ENCODE measurements around the gene ABCC3. TPM values are rescaled to one million over a fixed set of nuclear protein-coding genes. Genes with fewer than 3 reads are reported as not detected.

ABCC3 gene, protein sequence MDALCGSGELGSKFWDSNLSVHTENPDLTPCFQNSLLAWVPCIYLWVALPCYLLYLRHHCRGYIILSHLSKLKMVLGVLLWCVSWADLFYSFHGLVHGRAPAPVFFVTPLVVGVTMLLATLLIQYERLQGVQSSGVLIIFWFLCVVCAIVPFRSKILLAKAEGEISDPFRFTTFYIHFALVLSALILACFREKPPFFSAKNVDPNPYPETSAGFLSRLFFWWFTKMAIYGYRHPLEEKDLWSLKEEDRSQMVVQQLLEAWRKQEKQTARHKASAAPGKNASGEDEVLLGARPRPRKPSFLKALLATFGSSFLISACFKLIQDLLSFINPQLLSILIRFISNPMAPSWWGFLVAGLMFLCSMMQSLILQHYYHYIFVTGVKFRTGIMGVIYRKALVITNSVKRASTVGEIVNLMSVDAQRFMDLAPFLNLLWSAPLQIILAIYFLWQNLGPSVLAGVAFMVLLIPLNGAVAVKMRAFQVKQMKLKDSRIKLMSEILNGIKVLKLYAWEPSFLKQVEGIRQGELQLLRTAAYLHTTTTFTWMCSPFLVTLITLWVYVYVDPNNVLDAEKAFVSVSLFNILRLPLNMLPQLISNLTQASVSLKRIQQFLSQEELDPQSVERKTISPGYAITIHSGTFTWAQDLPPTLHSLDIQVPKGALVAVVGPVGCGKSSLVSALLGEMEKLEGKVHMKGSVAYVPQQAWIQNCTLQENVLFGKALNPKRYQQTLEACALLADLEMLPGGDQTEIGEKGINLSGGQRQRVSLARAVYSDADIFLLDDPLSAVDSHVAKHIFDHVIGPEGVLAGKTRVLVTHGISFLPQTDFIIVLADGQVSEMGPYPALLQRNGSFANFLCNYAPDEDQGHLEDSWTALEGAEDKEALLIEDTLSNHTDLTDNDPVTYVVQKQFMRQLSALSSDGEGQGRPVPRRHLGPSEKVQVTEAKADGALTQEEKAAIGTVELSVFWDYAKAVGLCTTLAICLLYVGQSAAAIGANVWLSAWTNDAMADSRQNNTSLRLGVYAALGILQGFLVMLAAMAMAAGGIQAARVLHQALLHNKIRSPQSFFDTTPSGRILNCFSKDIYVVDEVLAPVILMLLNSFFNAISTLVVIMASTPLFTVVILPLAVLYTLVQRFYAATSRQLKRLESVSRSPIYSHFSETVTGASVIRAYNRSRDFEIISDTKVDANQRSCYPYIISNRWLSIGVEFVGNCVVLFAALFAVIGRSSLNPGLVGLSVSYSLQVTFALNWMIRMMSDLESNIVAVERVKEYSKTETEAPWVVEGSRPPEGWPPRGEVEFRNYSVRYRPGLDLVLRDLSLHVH (N-terminal part only)
- total RNA-seq = 52.8 TPM
- long read RNA-seq, transcript ABCC3-202 (12 exons, 1,881 nt) = major isoform, 18 of 113 reads
- long read RNA-seq, partial matches to known transcripts = 42 of 113 reads
- long read RNA-seq, other reads (novel, unspliced or antisense) = 50 of 113 reads

DNA sequence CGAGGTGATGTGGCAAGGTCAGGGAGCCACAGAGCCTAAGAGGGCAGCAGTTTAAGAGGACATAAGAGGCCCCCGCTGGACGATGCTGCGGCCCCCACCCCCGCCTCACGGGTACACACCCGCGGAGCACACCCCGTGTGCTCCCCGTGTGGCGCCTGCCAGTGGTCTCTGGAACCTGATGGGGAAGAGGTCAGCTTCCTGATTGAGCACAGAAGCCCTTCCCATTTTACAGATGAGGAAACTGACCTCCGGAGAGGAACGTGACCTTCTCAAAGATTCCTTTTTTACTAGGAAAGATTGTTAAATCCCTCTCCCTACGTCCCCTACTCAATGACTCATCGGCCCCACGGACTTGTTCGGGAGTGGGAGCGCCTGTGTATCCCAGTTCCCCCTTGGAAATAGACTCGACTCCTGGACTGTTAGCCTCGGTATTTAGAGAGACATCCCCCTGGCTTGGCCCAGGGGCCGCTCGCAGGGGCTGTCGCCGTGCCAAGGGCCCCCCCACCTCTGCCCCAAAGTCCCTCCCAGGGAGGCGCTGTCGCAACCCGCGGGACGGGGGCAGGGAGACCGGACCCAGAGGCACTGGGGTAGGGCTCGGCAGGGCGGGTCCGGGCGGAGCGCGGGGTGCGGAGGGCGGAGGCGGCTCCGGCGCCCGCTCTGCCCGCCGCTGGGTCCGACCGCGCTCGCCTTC lies at the start of gene ABCC3:
Gene ABCC3 (plus strand): TSS at position 658 of the 691 bp plus-strand sequence. CDS start 56 bp downstream, outside the sequence.
- no peak for DNase-seq (ENCODE audit: low spot score)

DNA sequence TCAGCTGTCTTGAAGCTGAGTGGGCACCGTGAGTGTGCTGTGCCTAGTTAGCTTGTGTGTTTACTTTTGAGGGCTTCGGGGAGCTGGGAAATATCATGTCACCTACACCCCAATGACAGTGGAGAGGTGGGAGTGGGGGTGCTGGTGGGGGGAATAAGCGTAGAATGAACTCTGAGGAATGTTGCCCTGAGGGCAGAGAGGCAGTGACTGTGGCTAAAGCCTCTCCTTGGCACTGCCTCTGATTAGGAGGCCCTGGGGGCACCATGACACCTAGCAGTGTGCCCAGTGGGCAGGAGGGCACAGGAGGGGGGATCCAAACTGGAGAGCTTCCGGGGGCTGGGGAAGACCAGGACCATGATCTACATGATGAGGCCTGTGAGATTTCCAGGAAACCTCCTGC lies 49.3 kb upstream of the ABCC3 start:
- no peak for DNase-seq (ENCODE audit: low spot score)

DNA sequence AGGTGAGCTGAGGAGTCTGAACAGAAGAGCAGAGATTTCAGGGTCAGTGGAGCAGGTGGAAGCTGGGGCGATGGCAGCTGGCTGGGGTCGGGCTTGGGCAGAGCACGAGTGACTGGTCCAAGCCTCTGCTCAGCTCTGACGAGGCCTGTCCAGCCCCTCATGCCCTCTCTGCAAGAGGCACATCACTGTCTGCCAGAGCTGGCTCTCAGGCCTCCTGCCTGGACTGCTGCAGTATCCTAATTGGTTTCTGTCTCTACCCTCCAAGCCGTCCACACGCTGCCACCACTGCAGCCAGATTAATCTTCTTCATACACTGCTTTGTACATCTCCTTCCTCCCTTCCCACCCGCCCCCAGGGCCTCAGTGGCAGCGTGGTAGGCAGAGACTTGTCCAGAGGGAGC lies 48.8 kb upstream of the ABCC3 start:
- DNase-seq (ENCODE audit: low spot score) = no peak

DNA sequence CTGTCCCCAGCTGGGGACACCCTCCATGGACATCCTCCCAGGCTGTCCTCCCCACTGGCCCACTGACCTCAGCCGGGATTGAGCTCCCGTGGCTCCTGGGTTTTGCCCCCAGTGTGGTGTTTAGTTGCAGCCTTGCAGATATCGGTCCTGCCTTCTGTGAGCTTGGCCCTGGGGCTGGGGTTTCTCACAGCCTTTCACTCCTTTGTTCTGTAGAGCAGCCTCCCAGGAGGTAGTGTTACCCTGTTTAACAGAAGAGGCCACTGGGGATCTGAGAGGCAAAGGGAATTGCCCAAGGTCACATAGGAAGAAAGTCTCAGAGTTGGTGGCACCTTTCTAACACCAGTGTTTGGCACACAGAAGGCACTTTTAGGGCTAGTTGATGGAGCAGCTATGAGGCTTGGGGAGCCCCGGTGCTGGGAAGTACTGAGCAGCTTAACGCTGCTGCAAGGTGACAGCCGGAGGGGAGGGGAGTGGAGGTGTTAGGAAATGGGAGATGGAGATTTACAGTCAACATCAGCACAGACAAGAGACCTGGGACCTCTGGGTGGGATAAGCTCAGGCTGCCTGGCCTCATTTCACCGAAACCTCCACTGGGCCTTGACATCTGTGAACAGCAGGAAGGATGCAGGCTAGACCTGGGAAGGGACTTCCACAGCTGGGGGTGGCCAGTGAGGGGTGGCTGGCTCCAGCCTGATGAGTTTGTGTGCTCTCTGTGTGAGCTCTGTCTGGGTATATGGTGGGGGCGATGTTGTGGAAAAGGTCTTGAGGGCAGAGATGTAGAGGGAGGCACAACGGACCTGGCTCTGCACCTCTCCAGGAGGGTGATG lies 48.0 kb upstream of the ABCC3 start:
- no peak for DNase-seq (ENCODE audit: low spot score)

DNA sequence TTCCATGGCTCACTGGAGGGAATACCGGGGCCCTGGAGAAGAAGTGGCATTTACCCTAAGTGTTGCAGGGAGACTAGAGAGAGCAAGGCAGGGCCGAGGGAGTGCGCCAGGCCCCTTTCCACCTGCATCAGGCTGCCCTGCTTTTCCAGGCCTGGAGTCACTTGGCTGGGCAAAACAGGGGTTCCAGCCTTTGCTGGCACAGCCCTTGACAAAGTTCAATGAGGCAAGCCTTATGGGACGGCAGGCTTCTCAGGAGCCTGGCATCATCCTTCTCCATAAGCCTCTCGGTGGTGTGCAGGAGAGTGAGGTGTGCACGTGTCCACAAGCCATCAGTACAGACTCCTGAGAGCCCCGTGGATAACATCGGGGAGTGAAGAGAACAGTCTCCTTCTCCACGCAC lies 47.1 kb upstream of the ABCC3 start:
- DNase-seq (ENCODE audit: low spot score) = no peak

DNA sequence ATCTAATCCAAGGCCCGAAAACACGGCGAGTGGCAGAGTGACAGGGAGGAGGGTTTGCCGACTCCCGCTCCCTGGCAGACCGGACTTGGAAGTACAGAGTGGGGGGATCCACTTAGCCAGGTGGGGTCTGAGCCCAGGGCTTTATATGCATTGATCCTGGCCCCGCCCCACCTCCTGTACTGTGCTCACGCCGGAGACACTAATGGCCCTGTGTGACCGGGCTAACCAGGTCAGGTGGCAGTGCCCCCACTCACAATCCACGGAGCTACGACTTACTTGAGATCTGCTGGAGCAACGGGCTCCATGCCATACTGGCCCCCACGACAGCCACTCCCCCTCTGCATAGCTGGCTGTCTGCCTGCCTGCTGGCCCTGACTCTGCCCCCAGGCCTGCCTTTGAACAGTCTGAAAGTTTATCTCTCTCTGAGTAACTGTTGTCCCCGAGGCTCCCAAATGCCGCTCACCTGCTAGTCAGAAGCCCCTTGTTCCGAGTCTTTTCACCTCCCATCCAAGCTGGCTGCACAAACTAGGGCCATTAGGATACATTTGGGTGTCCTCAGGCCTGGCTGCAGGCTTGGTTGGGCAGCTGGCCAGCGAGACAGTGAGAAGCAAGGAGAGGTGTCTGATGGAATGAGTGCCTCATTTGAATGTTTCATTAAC lies 46.2 kb upstream of the ABCC3 start:
- DNase-seq (ENCODE audit: low spot score) = no peak

DNA sequence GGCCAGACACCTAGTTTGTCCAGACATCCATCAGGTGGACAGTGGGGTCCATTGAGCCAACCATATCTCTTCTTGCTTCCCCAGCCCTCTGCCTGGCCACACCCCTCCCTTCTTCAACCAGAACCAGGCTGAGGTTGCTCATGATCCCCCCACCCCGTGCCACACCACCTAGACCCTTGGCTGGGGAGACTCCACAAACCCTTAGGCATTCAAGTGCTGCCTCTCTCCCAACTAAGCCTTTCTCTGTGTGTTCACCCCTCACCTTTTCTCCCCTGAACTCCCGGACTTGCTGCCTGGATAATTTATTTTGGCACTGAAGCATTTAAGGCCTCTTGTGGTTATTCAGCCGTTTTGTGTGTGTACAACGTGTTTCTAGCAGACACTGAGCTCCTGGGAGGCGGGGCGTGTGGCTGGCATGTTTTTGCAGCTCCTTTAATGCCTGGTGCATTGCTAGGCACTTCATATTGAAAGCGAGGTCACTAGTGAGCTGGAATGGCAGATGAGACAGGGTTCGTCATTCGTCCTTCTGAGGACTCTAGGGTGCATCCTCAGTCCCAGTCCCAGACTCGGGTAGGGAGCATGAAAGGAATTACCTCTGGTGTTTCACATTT lies 45.5 kb upstream of the ABCC3 start:
- no peak for DNase-seq (ENCODE audit: low spot score)

DNA sequence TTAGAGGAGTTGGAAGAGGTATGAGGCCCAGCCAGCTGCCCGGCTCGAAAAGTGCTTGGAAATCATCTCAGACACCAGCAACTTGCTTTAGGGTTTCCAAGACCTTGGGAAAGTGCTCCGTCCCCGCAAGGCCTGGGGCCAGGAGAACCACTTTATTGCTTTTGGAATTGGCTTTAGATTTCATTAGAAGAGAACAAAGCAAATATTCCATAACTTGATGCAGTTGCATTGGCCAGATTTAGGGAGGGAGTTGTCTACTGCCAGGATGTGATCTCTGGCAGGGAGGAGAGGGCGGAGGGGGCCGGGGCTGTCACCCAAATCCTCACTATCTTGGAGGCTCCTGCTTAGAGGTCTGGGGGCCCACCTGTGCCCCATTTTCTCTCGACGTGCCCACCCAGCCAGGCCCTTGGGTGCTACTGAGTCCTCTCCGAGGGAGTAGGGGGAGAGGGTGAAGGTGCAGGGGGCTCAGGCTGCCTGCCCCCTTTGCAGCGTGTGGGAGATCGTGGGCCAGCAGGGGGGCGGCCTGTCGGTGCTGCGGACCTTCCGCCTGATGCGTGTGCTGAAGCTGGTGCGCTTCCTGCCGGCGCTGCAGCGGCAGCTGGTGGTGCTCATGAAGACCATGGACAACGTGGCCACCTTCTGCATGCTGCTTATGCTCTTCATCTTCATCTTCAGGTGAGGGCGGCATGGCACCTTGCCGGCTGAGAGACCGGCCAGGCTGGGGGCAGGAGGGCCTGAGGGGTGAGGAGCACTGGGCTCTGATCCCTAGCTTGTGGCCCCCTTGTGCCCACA lies 43.5 kb upstream of the ABCC3 start:
- no peak for DNase-seq (ENCODE audit: low spot score)

DNA sequence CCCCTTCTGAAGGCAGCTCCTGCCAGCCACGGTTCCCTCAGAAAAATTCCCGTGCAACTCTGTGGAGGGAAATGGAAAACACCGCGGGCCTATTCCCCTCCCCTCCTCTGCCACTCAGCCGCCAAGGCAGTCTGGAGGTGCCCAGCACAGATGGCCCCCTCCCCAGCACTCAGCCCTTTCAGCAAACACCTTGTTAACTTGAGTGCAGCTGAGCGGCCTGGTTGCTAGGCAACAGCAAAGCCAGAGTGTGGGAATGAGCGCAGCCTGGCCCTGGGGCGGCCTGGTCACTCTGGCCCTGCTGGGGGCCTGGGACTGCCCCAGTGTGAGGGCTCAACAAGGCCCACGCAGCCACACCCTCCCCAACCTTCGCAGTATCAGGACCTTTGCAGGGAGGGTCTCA lies 41.4 kb upstream of the ABCC3 start:
- no peak for DNase-seq (ENCODE audit: low spot score)

DNA sequence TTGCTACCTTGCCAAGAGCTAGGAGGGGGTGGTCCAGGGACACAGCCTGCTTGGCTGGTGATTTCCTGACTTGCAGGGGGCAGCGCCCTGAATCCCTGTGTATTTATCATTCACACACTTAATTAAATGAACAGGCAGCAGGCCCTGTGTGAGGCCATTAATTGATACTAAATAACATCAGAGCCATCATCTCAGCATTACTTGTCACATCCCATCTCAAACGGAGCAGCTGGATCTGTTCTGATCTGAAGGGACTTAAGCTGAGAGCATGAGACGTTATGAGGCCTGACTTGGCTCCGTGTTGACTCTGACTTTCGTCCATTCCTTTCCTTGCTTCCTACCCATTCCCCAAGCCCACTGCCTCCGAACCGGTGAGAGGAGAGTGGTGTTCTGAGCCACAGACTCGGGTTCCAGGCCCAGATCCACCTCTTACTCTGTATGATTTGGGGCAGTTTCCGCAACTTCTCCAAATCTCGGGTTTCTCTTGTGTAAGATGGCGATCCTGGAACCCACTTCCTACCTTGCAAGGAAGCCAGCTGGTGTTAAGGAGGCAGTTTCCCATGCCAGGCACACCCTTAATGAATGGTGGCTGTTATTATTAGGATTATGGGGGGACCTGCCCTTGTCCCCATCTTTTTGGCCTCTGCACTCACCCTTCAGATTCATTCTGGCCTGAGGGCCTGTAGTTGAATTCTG lies 40.4 kb upstream of the ABCC3 start:
- no peak for DNase-seq (ENCODE audit: low spot score)

DNA sequence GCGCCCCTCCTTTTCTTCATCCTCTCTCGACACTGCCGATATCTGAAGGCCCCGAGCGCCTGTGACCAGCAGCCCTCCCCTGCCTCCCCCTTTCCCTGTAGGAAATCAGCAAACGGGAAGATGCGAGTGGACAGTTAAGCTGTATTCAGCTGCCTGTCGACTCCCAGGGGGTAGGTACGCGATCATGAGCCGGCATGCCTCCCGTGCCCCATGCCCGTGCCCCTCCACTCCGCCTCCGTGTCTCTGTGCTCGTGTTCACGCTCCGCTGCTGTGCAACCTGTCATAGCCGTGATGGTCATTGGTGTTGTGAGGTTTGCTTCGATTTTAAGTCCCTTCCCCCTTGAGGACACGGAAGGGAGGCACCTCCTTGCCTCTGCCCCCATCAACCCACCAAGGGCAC lies 39.8 kb upstream of the ABCC3 start:
- no peak for DNase-seq (ENCODE audit: low spot score)

DNA sequence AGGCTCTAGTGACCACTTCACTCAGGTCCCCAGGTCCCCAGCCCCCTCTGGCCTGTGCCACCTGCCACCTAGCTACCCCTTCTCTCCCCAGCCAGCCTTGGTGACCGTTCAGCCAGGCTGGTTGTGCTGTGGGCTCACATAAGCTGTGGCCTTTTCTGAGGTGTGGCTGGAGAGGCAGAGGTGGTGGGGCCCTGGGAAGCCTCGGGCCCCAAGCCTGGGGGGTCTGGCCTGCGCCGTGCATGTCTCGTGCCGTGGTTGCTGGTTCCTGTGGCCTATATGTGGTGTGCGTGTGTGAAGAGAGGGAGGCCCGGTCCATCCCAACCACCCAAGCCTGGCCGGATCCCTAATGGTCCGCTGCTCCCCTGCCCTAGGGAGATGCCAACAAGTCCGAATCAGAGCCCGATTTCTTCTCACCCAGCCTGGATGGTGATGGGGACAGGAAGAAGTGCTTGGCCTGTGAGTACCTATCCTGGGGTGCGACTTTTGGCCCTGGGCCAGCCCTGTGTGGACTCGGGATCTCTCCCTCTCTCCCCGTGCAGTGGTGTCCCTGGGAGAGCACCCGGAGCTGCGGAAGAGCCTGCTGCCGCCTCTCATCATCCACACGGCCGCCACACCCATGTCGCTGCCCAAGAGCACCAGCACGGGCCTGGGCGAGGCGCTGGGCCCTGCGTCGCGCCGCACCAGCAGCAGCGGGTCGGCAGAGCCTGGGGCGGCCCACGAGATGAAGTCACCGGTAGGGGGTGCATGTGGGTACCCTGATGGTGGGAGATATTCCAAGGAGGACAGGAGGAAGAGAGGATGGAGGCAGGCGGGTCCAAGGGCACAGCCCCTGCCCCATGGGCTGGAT lies 38.3 kb upstream of the ABCC3 start:
- DNase-seq (ENCODE audit: low spot score) = no peak

DNA sequence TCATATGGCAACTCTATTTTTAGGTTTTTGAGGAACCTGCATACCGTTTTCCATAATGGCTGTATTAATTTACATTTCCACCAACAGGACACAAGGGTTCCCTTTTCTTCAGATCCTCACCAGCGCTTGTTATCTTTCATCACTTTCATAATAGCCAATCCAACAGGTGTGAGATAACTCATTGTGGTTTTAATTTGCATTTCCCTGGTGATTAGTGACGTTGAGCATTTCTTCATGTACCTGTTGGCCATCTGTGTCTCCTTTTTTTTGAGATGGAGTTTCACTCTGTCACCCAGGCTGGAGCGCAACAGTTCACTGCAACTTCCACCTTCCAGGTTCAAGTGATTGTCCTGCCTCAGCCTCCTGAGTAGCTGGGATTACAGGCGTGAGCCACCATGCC lies 36.2 kb upstream of the ABCC3 start:
- DNase-seq (ENCODE audit: low spot score) = no peak

DNA sequence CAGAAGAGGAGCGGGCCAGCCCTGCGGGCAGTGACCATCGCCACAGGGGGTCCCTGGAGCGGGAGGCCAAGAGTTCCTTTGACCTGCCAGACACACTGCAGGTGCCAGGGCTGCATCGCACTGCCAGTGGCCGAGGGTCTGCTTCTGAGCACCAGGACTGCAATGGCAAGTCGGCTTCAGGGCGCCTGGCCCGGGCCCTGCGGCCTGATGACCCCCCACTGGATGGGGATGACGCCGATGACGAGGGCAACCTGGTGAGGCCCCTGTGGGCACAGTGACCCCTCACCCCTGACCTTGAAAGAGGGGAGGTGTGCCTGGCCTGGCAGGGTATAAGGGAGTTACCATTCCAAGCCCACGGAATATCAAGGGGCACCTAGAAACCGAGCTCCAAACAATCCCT lies 35.1 kb upstream of the ABCC3 start:
- DNase-seq (ENCODE audit: low spot score) = no peak

DNA sequence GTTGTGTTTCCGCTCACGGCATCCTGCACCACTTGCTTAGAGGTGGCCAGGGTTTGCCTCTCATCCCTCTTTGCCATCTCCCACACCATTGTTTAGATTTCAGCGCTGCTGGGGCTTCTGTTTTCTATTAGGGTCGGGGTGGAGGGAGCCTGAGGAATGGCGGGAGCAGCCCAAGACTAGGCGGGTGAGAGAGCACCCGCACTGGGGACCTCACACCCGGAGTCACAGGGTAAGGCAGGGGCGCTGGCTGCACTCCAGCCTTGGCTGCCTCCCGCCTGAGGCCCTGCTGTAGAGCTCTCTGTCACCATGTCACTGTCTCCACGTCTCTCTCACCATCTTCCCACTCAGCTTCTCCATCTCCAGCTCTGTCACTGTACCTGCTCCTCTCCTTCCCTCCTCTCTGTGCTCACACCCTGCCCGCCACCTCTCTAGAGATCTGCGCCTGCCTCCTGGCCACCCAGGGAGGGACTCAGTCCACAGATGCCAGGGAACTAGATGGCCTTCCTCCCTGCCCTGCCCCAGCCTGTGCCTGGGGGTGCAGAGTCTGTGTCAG lies 32.8 kb upstream of the ABCC3 start:
- no peak for DNase-seq (ENCODE audit: low spot score)

DNA sequence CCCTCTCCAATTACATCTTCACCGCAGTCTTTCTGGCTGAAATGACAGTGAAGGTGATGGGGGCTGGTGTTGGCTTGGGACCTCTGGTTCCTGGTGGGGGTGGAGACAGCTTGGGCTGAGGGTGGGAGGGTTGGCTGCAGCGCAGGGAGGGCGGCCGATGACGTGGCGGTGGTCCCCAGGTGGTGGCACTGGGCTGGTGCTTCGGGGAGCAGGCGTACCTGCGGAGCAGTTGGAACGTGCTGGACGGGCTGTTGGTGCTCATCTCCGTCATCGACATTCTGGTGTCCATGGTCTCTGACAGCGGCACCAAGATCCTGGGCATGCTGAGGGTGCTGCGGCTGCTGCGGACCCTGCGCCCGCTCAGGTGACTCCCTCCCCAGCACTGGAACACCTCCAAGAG lies 31.8 kb upstream of the ABCC3 start:
- DNase-seq (ENCODE audit: low spot score) = no peak

Measured in mesenteric fat pad (tissue), 1 donor.